ENCODE measurements around the gene SVIL.
"Not testable (repeated sequence)": the region's sequence is repeated elsewhere in the genome, so short reads cannot be mapped to it uniquely, and the experiment has no call there.

The SVIL gene

GRCh38 chr10:29448756-29449592, 185.8 kb downstream of the SVIL start:
- not testable (repeated sequence) for H3K27me3 Mint-ChIP-seq; H3K27ac Mint-ChIP-seq; H3K4me1 Mint-ChIP-seq (ENCODE audit: low read depth); H3K4me3 Mint-ChIP-seq; H3K36me3 Mint-ChIP-seq (ENCODE audit: low read depth); H3K9me3 Mint-ChIP-seq
- DNase-seq, result peak; percentile 84

- H3K27me3 Mint-ChIP-seq, result no peaks in the 10 kb centered on the region
- no peak overlapping the region for H3K27ac Mint-ChIP-seq
- H3K36me3 Mint-ChIP-seq (ENCODE audit: low read depth), result no peaks in the 10 kb centered on the region
- H3K4me3 Mint-ChIP-seq, result no peak overlapping the region
- peaks cover 10% of the 10 kb centered on the region for H3K4me1 Mint-ChIP-seq (ENCODE audit: low read depth)
- no peak for DNase-seq
- no peaks in the 10 kb centered on the region for H3K9me3 Mint-ChIP-seq
These were observed 186.6 kb downstream of the SVIL start for GRCh38 chr10:29448125-29448524.

- H3K9me3 Mint-ChIP-seq, result no peaks in the 10 kb centered on the region
- H3K36me3 Mint-ChIP-seq (ENCODE audit: low read depth), result no peaks in the 10 kb centered on the region
- H3K27me3 Mint-ChIP-seq, result no peaks in the 10 kb centered on the region
- H3K4me1 Mint-ChIP-seq (ENCODE audit: low read depth), result peaks cover 10% of the 10 kb centered on the region
- DNase-seq, result no peak
- H3K27ac Mint-ChIP-seq, result peak overlapping the region; percentile 31
- H3K4me3 Mint-ChIP-seq, result no peak overlapping the region
These were observed 188.4 kb downstream of the SVIL start for GRCh38 chr10:29446327-29446726.

DNA sequence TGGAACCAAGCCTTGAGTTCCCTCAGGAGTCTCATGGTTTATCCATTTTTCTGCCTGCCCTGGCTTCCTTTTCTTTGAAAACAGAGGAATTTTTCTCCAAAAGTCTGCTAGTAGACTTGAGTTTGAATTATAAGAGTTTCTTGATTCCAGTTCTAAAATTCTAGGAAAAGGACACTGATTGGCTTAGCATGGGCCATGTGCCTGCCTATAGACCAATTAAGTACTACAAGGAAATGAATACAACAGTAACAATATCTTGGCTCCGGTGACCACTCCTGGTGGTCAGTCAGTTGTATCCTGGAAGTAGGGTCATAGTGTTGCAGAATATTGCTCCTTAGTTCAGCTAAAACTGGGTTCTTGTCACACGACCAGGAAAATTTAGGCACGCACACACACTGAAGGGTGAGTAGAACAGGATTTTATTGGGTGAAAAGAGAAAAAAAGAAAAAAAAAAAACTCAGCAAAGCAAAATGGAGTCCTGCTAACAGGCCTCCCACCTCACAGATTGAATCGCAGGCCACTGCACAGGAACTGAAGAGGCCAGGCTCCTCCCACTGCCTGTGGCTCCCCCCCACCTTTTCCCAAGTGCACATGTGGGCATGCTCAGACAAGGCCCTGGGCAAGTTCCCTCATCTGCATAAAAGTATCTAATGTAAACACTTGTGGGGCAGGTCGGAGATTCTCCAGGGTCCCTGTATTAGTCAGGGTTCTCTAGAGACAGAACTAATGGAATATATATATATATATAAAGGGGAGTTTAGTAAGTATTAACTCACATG, 190.8 kb downstream of the SVIL start:
- H3K27ac Mint-ChIP-seq, result no peak overlapping the region
- H3K4me3 Mint-ChIP-seq, result no peak overlapping the region
- peaks cover 7% of the 10 kb centered on the region for H3K4me1 Mint-ChIP-seq (ENCODE audit: low read depth)

GRCh38 chr10:29440981-29441380, 193.8 kb downstream of the SVIL start:
- H3K27me3 Mint-ChIP-seq, result no peaks in the 10 kb centered on the region
- H3K27ac Mint-ChIP-seq, result no peak overlapping the region

More for the DNA sequence above, 190.8 kb downstream of the SVIL start:
- Mint-ChIP-seq H3K27me3 (no peaks in the 10 kb centered on the region), H3K9me3 (peaks cover 6% of the 10 kb centered on the region), H3K36me3 (ENCODE audit: low read depth) (peaks cover 5% of the 10 kb centered on the region)
- no peak for DNase-seq

GRCh38 chr10:29439005-29439404, 195.8 kb downstream of the SVIL start:
- Mint-ChIP-seq H3K36me3 (ENCODE audit: low read depth) (peaks cover 29% of the 10 kb centered on the region), H3K9me3 (peaks cover 11% of the 10 kb centered on the region)
- not testable (repeated sequence) for H3K27ac Mint-ChIP-seq; DNase-seq; H3K4me3 Mint-ChIP-seq; H3K4me1 Mint-ChIP-seq (ENCODE audit: low read depth); H3K27me3 Mint-ChIP-seq

More at GRCh38 chr10:29440981-29441380, 193.8 kb downstream of the SVIL start:
- no peak for DNase-seq
- Mint-ChIP-seq H3K36me3 (ENCODE audit: low read depth) (peaks cover 21% of the 10 kb centered on the region), H3K4me1 (ENCODE audit: low read depth) (peaks cover 3% of the 10 kb centered on the region), H3K9me3 (peaks cover 11% of the 10 kb centered on the region), H3K4me3 (no peak overlapping the region)

- no peaks in the 10 kb centered on the region for H3K4me1 Mint-ChIP-seq (ENCODE audit: low read depth)
- H3K27me3 Mint-ChIP-seq, result no peaks in the 10 kb centered on the region
- no peak overlapping the region for H3K4me3 Mint-ChIP-seq
- DNase-seq, result no peak
- peaks cover 29% of the 10 kb centered on the region for H3K36me3 Mint-ChIP-seq (ENCODE audit: low read depth)
- H3K9me3 Mint-ChIP-seq, result peaks cover 11% of the 10 kb centered on the region
- no peak overlapping the region for H3K27ac Mint-ChIP-seq
These were observed 196.5 kb downstream of the SVIL start for GRCh38 chr10:29438271-29438670.

DNA sequence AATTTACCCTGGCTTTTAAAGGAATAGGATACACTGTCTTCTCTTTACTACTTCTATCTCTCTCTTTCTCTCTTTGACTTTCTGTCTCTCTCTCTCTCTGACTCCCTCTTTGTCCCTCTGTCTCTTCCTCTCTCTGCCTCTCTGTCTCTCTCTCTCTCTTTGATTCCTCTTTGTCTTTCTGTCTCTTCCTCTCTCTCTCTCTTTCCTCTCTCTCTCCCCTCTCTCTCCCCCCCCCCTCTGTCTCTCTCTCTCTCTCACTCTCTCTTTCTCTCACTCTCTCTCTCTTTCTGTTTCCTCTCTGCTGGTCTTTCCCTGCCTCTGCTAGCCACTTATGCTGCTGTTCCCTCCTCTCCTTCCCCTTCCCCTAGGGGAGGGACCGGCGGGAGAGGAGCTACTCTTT, 196.9 kb downstream of the SVIL start:
- Mint-ChIP-seq H3K4me3 (no peak overlapping the region), H3K4me1 (ENCODE audit: low read depth) (no peaks in the 10 kb centered on the region), H3K27me3 (no peaks in the 10 kb centered on the region), H3K36me3 (ENCODE audit: low read depth) (peaks cover 29% of the 10 kb centered on the region), H3K9me3 (peaks cover 11% of the 10 kb centered on the region), H3K27ac (no peak overlapping the region)
- no peak for DNase-seq

- Mint-ChIP-seq H3K9me3 (peaks cover 11% of the 10 kb centered on the region), H3K4me1 (ENCODE audit: low read depth) (peaks cover 1% of the 10 kb centered on the region), H3K27ac (no peak overlapping the region), H3K4me3 (no peak overlapping the region), H3K27me3 (no peaks in the 10 kb centered on the region), H3K36me3 (ENCODE audit: low read depth) (peaks cover 29% of the 10 kb centered on the region)
- DNase-seq, result no peak
These were observed 198.8 kb downstream of the SVIL start for GRCh38 chr10:29435809-29436501.

GRCh38 chr10:29434111-29434510, 200.7 kb downstream of the SVIL start:
- DNase-seq, result no peak
- Mint-ChIP-seq H3K4me3 (no peak overlapping the region), H3K27me3 (no peaks in the 10 kb centered on the region), H3K27ac (no peak overlapping the region), H3K9me3 (peaks cover 7% of the 10 kb centered on the region), H3K36me3 (ENCODE audit: low read depth) (peaks cover 26% of the 10 kb centered on the region), H3K4me1 (ENCODE audit: low read depth) (peaks cover 1% of the 10 kb centered on the region)

DNA sequence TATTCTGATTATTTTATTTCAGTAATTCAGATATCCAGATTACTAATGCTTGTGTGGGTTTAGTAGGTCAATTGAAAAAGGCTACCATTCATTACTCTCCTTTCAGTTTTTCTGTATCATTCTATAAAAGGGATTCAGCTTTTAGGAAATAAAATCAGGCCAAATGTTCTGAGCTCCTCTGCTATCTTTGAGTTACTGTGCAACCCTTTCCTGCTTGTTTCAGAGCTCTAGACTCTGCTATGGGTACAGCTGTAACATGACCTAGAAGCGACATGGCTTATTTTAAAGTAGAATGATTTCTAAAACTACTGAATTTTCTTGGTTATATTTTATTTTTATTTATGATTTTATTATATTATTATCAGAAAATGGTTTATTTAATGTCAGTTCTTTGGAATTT, 203.1 kb downstream of the SVIL start:
- H3K4me3 Mint-ChIP-seq, result no peak overlapping the region
- H3K4me1 Mint-ChIP-seq (ENCODE audit: low read depth), result peaks cover 1% of the 10 kb centered on the region
- H3K36me3 Mint-ChIP-seq (ENCODE audit: low read depth), result peaks cover 13% of the 10 kb centered on the region
- peaks cover 3% of the 10 kb centered on the region for H3K9me3 Mint-ChIP-seq
- no peaks in the 10 kb centered on the region for H3K27me3 Mint-ChIP-seq
- no peak overlapping the region for H3K27ac Mint-ChIP-seq
- no peak for DNase-seq

DNA sequence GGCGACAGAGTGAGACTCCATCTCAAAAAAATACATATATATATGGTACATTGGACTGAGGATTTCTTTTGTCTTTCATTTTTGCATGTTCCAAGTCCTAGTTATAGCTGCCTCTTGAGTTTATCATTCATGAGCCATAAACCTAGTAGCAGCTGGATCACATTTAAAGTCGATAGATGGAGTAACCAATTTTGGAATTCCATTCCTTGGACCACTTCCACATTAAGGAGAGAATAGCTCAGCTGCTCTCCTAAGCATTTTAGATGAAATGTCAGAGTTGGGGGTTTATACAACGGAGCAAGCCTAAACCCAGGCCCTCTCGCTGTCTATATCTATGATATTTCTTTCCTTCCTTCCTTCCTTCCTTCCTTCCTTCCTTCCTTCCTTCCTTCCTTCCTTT, 204.7 kb downstream of the SVIL start:
- no peak overlapping the region for H3K4me3 Mint-ChIP-seq
- H3K27me3 Mint-ChIP-seq, result no peaks in the 10 kb centered on the region
- H3K9me3 Mint-ChIP-seq, result no peaks in the 10 kb centered on the region
- H3K4me1 Mint-ChIP-seq (ENCODE audit: low read depth), result peaks cover 1% of the 10 kb centered on the region
- no peak for DNase-seq
- H3K27ac Mint-ChIP-seq, result no peak overlapping the region
- H3K36me3 Mint-ChIP-seq (ENCODE audit: low read depth), result peaks cover 16% of the 10 kb centered on the region

DNA sequence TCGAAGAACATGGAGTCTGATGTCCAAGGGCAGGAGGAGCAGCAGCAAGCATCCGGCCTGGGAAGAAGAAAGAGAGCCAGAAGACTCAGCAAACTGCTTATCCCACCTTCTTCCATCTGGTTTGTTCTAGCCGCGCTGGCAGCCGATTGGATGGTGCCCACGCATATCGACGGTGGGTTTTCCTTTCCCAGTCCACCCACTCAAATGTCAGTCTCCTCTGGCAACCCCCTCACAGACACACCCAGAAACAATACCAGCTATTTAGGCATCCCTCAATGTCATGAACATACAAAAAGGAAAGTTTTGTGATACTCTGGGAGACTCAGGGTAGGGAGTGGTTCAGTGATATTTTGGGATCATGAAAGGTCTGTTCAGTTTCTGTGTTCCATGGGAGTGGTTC, 206.3 kb downstream of the SVIL start:
- H3K27me3 Mint-ChIP-seq, result no peaks in the 10 kb centered on the region
- no peak for DNase-seq
- H3K9me3 Mint-ChIP-seq, result no peaks in the 10 kb centered on the region
- H3K36me3 Mint-ChIP-seq (ENCODE audit: low read depth), result peaks cover 15% of the 10 kb centered on the region
- H3K27ac Mint-ChIP-seq, result no peak overlapping the region
- H3K4me1 Mint-ChIP-seq (ENCODE audit: low read depth), result peaks cover 1% of the 10 kb centered on the region
- no peak overlapping the region for H3K4me3 Mint-ChIP-seq

- no peak overlapping the region for H3K4me3 Mint-ChIP-seq
- H3K9me3 Mint-ChIP-seq, result no peaks in the 10 kb centered on the region
- H3K27ac Mint-ChIP-seq, result no peak overlapping the region
- no peak for DNase-seq
- no peaks in the 10 kb centered on the region for H3K27me3 Mint-ChIP-seq
- H3K36me3 Mint-ChIP-seq (ENCODE audit: low read depth), result peaks cover 18% of the 10 kb centered on the region
- peaks cover 1% of the 10 kb centered on the region for H3K4me1 Mint-ChIP-seq (ENCODE audit: low read depth)
These were observed 207.1 kb downstream of the SVIL start for GRCh38 chr10:29427667-29428066.
